IMR-90 (cell line): Measurements from ENCODE around the gene RNF32. TPM values are rescaled to one million over a fixed set of nuclear protein-coding genes. Genes with fewer than 3 reads are reported as not detected.

Experiments used
- ATAC-seq: fragments of 200-7000 bp; cut with Tn5 transposase; 2 replicates; pipeline ENCODE4 v1.9.1; 2020; ENCODE audit warnings: low read depth, mild to moderate bottlenecking, moderate library complexity
- BruUV-seq: library from RNA; stranded (reverse); fragments of 400-500 nt; replicated peaks from 2 replicates; lab custom pipeline; 2021; lab: Mats Ljungman, UMichigan
- CTCF ChIA-PET: fragments of 300-600 bp; formaldehyde crosslinking; extraction: SDS; loops from one replicate; lab custom pipeline; 2021; ENCODE audit warnings: antibody characterized with exemption; lab: Yijun Ruan, JAX
- POLR2A ChIA-PET: fragments of 300-600 bp; sonication (Branson Sonifier 250); formaldehyde crosslinking; loops from one replicate; lab custom pipeline; 2022; ENCODE audit warnings: antibody characterized with exemption; ENCODE audit not compliant: unreplicated experiment; lab: Charles Lee
- DNase-seq: peaks from one replicate; pipeline ENCODE4 v3.0.0; 2013
- H2AFZ ChIP-seq: replicated peaks from 2 replicates; pipeline ENCODE3; 2013; ENCODE audit warnings: low read length, mild to moderate bottlenecking; ENCODE audit not compliant: poor library complexity
- H2AK5ac ChIP-seq: 2 replicates; pipeline ENCODE4 v1.6.1; 2013; ENCODE audit warnings: low read depth, low read length, inconsistent platforms
- H2AK9ac ChIP-seq: replicated peaks from 2 replicates; pipeline ENCODE3; 2013; ENCODE audit warnings: mild to moderate bottlenecking, low read depth, low read length, moderate library complexity; ENCODE audit not compliant: poor library complexity
- H2BK120ac ChIP-seq: 2 replicates; pipeline ENCODE4 v1.6.1; 2013; ENCODE audit warnings: low read depth, low read length, inconsistent platforms
- H2BK15ac ChIP-seq: 3 replicates; pipeline ENCODE4 v1.6.1; 2013; ENCODE audit warnings: low read depth, low read length, inconsistent platforms
- H2BK20ac ChIP-seq: 2 replicates; pipeline ENCODE4 v1.6.1; 2013; ENCODE audit warnings: low read depth, mild to moderate bottlenecking, inconsistent platforms, low read length, moderate library complexity
- H2BK5ac ChIP-seq: 2 replicates; pipeline ENCODE4 v1.6.1; 2013; ENCODE audit warnings: mild to moderate bottlenecking, low read depth, low read length, inconsistent platforms; ENCODE audit not compliant: poor library complexity, severe bottlenecking
- H3K14ac ChIP-seq: replicated peaks from 2 replicates; pipeline ENCODE4 v1.6.1; 2013; ENCODE audit warnings: low read depth, low read length, inconsistent platforms
- H3K18ac ChIP-seq: 2 replicates; pipeline ENCODE4 v1.6.1; 2013; ENCODE audit warnings: low read depth, low read length, control low read depth
- H3K23ac ChIP-seq: 2 replicates; pipeline ENCODE4 v1.6.1; 2013; ENCODE audit warnings: low read depth, low read length, inconsistent platforms
- H3K27ac ChIP-seq: 2 replicates; pipeline ENCODE4 v1.5.1; 2013; ENCODE audit warnings: mild to moderate bottlenecking, control low read depth, low read length; ENCODE audit not compliant: insufficient read depth
- H3K27me3 ChIP-seq: 2 replicates; pipeline ENCODE4 v1.6.1; 2013; ENCODE audit warnings: low read length; ENCODE audit not compliant: control insufficient read depth, insufficient read depth
- H3K36me3 ChIP-seq: 2 replicates; pipeline ENCODE4 v1.6.1; 2013; ENCODE audit warnings: low read length, mixed read lengths; ENCODE audit not compliant: control insufficient read depth, insufficient read depth
- H3K4ac ChIP-seq: 2 replicates; pipeline ENCODE4 v1.6.1; 2013; ENCODE audit warnings: low read depth, low read length, inconsistent platforms
- H3K4me1 ChIP-seq: 2 replicates; pipeline ENCODE4 v1.6.1; 2013; ENCODE audit warnings: low read length, mixed read lengths; ENCODE audit not compliant: control insufficient read depth, insufficient read depth
- H3K4me2 ChIP-seq: 2 replicates; pipeline ENCODE4 v1.6.1; 2013; ENCODE audit warnings: low read depth, mild to moderate bottlenecking, control low read depth, low read length, moderate library complexity
- H3K4me3 ChIP-seq: 2 replicates; pipeline ENCODE4 v1.5.1; 2013; ENCODE audit warnings: low read depth, mild to moderate bottlenecking, control low read depth, low read length, moderate library complexity; ENCODE audit not compliant: insufficient read depth
- H3K56ac ChIP-seq: 2 replicates; pipeline ENCODE4 v1.6.1; 2013; ENCODE audit warnings: low read length, inconsistent platforms; ENCODE audit not compliant: insufficient read depth; ENCODE audit errors: extremely low read depth
- H3K79me1 ChIP-seq, 2 experiments: 2 replicates each; pipeline ENCODE4 v1.6.1; 2013; ENCODE audit warnings: low read length in 2 of 2, inconsistent platforms in 1 of 2, low read depth in 1 of 2
- H3K9ac ChIP-seq: 2 replicates; pipeline ENCODE4 v1.6.1; 2013; ENCODE audit warnings: low read depth, low read length, control low read depth
- H3K9me1 ChIP-seq: 2 replicates; pipeline ENCODE4 v1.6.1; 2013; ENCODE audit warnings: low read length, inconsistent platforms; ENCODE audit not compliant: insufficient read depth
- H3K9me3 ChIP-seq: 2 replicates; pipeline ENCODE4 v1.6.1; 2013; ENCODE audit warnings: low read length; ENCODE audit not compliant: control insufficient read depth, insufficient read depth
- H4K20me1 ChIP-seq: 2 replicates; pipeline ENCODE4 v1.6.1; 2013; ENCODE audit warnings: low read length, inconsistent platforms; ENCODE audit not compliant: insufficient read depth
- H4K5ac ChIP-seq: 2 replicates; pipeline ENCODE4 v1.6.1; 2013; ENCODE audit warnings: mild to moderate bottlenecking, low read depth, low read length, control low read depth
- H4K8ac ChIP-seq, 2 experiments: 2 replicates each; pipeline ENCODE4 v1.6.1; 2013; ENCODE audit warnings: low read depth in 2 of 2, low read length in 2 of 2, control low read depth in 1 of 2, inconsistent platforms in 1 of 2
- H4K91ac ChIP-seq: 2 replicates; pipeline ENCODE4 v1.6.1; 2013; ENCODE audit warnings: low read depth, low read length, inconsistent platforms; ENCODE audit not compliant: insufficient read depth
- RAD21 ChIP-seq: IDR thresholded peaks from 2 replicates; pipeline ENCODE4 v1.6.1; 2012; ENCODE audit warnings: low read length, improper control_type of control experiment
- WGBS, 2 experiments: methylation state at CpG; one replicate each; pipeline versions ENCODE4 v1.1.5 to v1.1.7; 2013; ENCODE audit warnings: missing lambda C conversion rate in 2 of 2; ENCODE audit not compliant: insufficient read length in 1 of 2; ENCODE audit errors: extremely low coverage in 2 of 2; 5-methylcytosine and 5-hydroxymethylcytosine counted together
- dilution Hi-C: fragments of 300-500 bp; cut with HindIII; formaldehyde crosslinking; loops from one replicate; pipeline ENCODE4 v1.14.3; 2018; ENCODE audit warnings: low sequenced_read_pairs; ENCODE audit not compliant: unreplicated experiment
- in situ Hi-C: fragments of 300-500 bp; cut with MboI; formaldehyde crosslinking; loops from 3 replicates; pipeline ENCODE4 v1.14.3; 2019; ENCODE audit warnings: low sequenced_read_pairs, inconsistent platforms, mixed read lengths
- intact Hi-C: fragments of 100-400 bp; cut with micrococcal nuclease; formaldehyde crosslinking; loops from 2 replicates; pipeline ENCODE4 v1.10.0; 2022
- polyA plus RNA-seq, 3 experiments: library from polyadenylated mRNA; depleted of rRNA; stranded (reverse); fragments of >200 nt; gene quantifications; 2 replicates each; pipeline ENCODE4 v1.2.3, GENCODE V29; 2012; ENCODE audit warnings: low replicate concordance in 1 of 3
- total RNA-seq: library from RNA; depleted of rRNA; stranded (reverse); fragments of >200 nt; gene quantifications from 2 replicates; pipeline ENCODE4 v1.2.3, GENCODE V29; 2012
- TF ChIP-seq, protein P1 (sequence below): conservative IDR thresholded peaks from 2 replicates; pipeline ENCODE4 v1.5.1; 2012; ENCODE audit warnings: mild to moderate bottlenecking, low read depth, low read length, improper control_type of control experiment

Gene RNF32
- total and polyA plus RNA-seq, 2 of the 4 experiments (the other 2 are of a cell fraction): 0.36 to 0.63 TPM

DNA sequence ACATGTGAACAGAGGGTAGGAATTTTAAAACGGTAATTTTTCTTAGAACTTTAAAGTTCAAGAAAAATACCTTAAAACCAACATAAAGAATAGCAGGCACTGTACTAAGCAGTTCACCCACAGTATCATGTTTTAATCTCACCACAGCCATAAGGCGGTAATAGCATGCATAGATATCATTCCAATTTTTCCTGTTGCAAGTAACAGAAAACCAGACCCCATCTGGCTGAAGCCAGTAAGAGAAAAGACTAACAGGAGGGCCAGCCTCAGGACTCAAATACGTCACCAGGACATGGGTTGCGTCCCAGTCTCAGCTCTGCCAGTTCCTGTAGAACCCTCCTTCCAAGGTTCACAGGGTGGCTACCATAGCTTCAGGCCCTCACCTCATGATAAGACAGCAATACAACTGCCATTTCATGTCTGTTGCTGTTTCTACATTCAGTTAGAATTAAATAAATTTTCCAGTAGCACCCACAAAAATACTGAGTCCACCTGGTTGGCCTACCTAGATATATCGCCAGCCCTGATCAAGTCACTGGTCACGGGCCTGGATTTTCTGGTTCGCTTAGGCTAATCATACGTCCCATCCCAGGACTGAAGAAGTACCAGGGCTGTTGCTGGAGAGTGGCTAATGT, 2.0 kb upstream of the RNF32 start:
- no TSS peak for BruUV-seq
- Histone ChIP-seq H3K27me3 (no peaks in the 10 kb centered on the region), H2BK120ac (no peak overlapping the region), H3K27ac (no peak overlapping the region), H3K4me3 (no peak overlapping the region), H3K9me1 (peaks cover 3% of the 10 kb centered on the region; the same call in 1 of the 2 replicates), H2BK5ac (no peak overlapping the region), H2BK15ac (no peak overlapping the region), H4K8ac (no peak overlapping the region), H4K5ac (no peak overlapping the region), H2AK9ac (no peak overlapping the region), H3K9me3 (no peaks in the 10 kb centered on the region), H3K79me1 (peaks cover 7 to 19% of the 10 kb centered on the region in 2 experiments), H3K4me2 (no peak overlapping the region), H2AK5ac (no peak overlapping the region), H3K23ac (no peak overlapping the region), H4K91ac (no peak overlapping the region), H3K9ac (no peak overlapping the region), H2BK20ac (no peak overlapping the region), H3K18ac (no peak overlapping the region), H3K4me1 (peaks cover 2% of the 10 kb centered on the region; the same call in 1 of the 2 replicates), H3K56ac (no peak overlapping the region), H4K20me1 (no peaks in the 10 kb centered on the region), H3K36me3 (no peaks in the 10 kb centered on the region), H3K4ac (no peak overlapping the region), H2AFZ (peak overlapping the region; percentile 48), H3K14ac (no peak overlapping the region)
- dilution Hi-C loops (no loop called here), in situ Hi-C loops (loop anchor here (25.0 kb wide), 2 partner anchors 499 to 826 kb away; partner anchors contain the start of genes SHH and UBE3C), intact Hi-C loops (no loop called here)
- ATAC-seq (no peak), DNase-seq (no peak)
- no peak for TF ChIP-seq RAD21
- TF ChIP-seq, protein P1, sequence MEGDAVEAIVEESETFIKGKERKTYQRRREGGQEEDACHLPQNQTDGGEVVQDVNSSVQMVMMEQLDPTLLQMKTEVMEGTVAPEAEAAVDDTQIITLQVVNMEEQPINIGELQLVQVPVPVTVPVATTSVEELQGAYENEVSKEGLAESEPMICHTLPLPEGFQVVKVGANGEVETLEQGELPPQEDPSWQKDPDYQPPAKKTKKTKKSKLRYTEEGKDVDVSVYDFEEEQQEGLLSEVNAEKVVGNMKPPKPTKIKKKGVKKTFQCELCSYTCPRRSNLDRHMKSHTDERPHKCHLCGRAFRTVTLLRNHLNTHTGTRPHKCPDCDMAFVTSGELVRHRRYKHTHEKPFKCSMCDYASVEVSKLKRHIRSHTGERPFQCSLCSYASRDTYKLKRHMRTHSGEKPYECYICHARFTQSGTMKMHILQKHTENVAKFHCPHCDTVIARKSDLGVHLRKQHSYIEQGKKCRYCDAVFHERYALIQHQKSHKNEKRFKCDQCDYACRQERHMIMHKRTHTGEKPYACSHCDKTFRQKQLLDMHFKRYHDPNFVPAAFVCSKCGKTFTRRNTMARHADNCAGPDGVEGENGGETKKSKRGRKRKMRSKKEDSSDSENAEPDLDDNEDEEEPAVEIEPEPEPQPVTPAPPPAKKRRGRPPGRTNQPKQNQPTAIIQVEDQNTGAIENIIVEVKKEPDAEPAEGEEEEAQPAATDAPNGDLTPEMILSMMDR: no peak
- CTCF ChIA-PET: interaction anchor here (1.0 kb wide), 1 partner anchor 125 kb away, joined by 3 read pairs; no protein-coding TSS in a partner anchor
- WGBS, 2 experiments: 100% methylated on average over 2 of the region's 8 CpGs; no CpG with 5 or more reads in 1 of the 2 experiments
- POLR2A ChIA-PET: no interaction called here
